Hypothalamus (tissue), 51 donors: ENCODE results near the gene MFNG.

Experiments
- DNase-seq, 51 donors: peaks; one replicate each; lab custom pipeline; 2025; lab: John Stamatoyannopoulos, UW

MFNG gene

DNA sequence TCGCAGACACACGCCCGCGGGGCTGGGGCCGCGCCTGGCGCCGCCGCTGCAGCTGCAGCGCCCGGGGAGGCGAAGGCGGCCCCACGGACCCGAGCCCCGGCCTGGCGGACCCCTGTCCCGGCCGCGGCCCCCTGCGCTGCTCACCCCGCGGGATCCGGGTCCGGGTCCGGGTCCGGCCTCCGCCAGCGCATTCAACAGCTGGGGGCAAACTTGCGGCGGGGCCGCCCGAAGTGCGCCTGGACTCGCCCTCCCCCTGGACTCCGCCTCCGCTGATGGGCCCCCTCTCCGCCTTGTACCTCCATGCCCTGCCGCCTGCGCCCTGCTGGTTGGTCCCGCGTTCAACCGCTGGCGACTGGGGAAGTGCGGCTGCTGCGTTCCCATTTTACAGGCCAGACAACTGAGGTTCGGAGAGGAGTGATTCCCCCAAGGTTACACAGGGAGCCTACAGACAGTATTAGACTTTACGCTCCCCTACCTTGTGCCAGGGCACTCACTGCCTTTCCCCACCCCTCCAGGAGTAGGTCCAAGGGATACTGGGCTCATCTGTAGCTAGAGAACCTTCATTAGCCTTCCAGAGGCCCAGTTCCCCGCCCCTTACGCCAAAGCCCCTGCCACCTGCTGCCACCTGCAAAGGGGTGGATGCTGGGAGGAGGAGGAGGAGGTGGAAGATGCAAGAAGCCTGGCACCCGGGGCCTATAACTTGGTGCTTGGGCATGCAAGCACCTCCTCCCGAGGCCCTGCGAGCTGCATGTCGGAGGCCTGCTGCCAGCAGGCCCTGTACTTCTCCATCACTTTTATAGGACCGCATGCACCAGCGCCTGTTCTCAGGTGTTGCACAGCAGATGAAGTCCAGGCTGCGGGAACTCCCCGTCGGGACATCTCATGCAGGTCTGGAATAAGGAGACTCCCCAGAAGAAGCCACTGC lies 58.2 kb downstream of the MFNG start:
- DNase-seq: no peak

DNA sequence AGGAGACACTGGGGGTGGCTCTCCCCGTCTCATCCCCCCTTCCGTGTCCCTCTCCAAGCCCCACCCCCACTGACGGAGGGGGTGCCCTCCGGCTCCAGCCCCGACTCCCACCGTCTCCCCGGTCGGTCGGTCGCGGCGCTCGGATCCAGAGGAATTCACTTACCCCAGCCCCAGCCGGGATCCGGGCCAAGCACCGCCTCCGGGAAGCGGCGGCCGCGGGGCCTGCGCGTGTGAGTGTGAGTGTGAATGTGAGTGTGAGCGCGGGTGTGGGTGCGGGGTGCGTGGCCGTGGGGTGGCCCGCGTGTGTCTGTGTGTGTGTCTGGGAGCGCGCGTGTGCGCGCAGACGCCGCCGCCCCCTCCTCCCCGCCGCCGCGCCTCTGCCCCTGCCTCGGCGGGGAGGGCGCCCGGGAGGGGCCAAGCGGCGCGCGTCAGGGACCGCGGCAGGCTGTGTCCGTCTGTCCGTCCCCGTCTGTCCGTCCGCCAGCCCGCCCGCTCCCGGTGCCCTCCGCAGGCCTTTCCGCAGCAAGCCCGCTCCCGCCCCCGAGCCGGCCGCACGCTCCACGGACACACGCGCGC lies 59.0 kb downstream of the MFNG start, which contains the start of gene ELFN2:
TSS of gene ELFN2 (minus strand) at position 345 of the 576 bp plus-strand sequence. CDS start 51,945 bp downstream, outside the sequence.
- DNase-seq: peak in 5 of 51 donors; percentile 22 to 58 (median 53)

DNA sequence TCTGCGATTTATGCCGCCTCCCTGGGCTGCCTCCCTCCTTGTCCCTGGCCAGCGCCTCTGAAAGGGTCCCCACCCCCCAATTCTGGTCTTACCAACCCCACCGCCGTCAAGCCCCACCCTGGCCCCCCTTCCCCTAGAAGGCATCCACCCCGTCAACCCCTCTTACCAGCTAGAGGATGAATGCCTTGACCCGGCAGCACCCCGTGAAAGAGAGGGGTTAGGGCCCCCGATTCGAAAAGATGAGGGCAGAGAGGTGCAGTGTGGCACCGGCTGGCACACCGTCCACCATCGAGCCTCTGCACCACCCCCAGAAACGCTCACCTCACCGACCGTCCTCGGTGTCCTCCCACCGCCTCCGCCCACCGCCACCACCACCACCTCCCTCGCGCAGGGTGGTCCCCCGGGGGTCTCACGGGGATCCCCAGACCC lies 59.5 kb downstream of the MFNG start:
- DNase-seq: no peak

DNA sequence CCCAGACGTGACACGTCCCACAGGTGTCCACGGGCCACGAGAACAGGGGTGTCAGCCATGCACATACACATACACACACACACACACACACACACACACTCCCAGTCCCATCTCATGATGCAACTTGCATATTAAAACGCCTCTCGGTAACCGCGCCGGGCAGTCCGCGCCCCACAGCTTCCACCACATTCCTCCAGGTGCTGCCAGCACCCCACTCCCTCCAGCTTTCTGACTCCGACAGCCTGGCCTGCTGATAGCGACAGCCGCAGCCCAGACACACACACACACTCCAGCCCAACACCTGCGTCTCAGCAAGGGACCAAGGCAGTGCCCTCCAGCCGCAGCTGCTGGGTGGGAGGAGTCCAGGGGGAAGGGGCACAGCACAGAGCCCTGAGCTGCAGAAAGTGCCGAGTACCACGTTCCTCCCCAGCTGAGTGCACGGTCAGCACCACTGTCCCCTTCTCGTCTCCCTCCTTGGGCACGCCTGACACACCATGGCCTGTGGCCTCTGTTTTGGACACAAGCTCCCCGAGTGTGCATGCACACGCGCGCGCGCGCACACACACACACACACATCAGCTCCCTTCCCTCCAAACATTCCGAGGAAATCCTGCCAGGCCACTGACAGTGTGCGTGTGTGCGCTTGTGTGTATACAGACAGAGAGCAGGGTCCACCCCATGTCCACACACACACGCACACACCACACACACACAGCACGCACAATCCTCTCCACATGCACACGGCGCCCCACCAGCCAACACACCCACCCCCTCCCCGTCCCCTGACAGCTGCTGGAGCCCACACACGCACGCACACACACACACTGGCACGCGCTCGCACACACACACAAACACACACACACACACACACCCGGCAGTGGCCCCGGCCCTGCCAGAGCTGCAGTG lies 60.1 kb downstream of the MFNG start:
- peak in 2 of 51 donors; percentile 49 to 50 for DNase-seq

DNA sequence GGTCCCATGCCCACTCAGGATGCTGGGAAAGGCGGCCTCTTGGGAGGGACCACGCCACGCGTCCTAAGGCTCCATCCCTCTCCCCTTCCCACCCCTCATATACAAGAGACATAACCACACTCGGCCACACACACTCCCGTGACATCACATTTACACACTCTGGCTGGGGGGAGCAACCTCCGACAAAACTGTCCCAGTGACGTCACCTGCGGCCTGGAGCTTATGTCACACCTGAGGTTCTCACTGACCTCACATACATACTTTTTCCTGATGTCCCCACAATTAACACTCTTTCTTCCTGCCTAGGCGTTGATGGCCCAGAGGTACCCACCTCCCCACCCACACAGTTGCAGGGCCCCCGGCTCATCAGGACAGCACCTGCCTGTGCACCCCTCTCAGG lies 60.8 kb downstream of the MFNG start:
- DNase-seq: no peak

DNA sequence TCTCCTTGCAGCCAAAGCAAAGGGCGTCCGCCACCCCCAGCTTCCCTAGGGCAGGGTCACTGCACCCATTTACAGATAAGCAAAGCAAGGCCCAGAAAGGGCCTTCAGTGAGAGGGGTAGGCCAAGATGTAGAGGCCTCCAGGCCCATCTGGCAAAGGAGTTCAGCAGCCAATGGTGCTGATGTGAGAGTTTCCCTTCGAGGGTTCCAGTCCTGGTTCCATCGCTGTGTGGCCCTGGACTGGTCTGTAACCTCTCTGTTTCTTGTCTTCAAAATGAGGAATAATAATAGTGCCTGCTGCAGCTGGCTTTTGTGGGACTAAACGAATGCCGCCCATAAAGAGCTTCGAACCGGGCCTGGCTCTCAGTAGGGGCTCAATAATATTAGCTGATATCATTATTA lies 62.9 kb downstream of the MFNG start:
- DNase-seq: no peak

DNA sequence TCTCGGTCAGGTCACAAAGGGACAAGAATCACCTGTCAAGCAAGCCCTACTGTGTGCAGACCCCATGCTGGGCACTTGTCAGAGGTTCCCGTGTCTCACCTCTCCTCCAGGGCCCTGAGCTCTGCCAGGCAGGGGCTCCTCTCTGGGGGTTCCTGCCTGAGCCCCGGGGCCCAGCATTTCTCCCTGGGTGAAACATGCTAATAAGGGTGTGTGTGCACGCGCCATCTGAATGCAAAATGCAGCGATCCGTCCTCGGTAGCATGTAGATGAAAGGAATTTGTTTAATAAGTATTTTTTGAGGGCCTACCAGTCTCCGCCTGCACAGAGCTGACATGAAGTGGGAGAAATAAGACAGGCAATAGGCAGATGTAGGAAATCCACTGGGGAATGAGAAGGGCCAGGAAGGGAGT lies 64.7 kb downstream of the MFNG start:
- no peak for DNase-seq

DNA sequence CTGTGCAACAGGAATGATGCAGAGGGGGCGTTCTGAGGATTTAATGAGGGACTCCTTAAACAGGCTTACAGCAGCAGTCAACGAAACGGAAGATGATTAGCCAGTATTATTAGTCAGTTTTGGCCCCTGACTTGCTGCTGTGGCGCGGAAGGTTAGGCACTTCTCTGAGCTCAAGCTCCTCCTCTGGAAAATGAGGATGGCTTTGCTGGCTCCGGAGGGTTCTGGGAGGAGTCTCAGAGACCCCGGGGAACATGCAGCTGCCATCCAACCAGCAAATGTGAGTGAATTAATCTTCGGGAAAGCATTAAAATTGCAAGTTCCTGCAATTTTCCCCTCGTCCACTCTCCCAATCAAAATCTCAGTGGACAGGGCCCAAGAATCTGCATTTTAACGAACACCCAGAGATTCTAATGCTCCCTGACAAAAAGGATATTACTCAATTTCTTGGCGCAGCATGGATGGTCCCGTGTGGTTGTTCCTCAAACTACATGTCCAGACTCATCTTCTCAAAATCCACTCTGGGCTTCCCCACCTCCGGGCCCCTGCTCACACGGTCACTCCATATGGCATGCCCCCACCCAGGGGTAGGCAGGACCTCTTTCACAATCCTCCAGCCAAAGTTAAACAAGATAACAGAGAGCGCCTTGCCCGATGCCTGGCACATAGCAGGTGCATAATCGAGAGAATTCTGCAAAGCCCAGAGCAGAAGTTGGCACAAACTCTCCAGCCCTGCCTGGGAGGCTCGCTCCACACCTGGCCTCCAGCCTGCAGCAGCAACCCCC lies 65.3 kb downstream of the MFNG start:
- no peak for DNase-seq

DNA sequence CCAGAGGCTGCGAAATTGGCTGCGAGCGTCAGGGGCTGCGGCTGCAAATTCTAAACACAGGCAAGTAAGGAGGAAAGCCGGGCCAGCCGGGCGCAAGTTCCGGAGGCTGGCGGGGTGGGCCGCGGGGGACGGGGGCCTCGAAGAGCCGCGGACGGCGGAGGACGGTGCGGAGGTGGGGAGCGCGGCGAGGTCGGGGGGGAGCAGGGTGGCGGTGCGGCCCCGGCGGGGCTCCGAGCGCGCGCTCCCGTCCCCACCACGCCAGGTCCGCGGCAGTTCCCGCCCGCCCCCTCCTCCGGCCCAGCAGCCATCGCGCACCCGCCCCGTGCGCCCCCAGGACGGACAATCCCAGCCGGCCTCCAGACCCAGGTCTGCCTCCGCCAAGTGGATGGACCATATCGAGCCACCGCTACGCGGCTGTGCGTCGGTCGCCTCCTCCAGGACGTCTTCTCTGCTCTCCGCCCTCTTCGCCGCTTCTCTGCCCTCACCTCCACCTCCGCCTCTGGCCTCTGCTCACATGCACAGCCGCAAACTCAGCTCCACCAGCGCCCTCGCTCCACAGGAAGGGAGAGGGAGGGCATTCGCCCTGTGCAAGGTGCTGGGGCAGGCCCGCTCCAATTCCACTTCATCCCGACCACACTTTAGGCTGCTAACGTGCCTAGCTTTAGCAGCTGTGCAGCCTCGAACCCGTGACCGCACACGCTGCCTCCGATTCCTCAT lies 66.1 kb downstream of the MFNG start:
- DNase-seq: no peak

DNA sequence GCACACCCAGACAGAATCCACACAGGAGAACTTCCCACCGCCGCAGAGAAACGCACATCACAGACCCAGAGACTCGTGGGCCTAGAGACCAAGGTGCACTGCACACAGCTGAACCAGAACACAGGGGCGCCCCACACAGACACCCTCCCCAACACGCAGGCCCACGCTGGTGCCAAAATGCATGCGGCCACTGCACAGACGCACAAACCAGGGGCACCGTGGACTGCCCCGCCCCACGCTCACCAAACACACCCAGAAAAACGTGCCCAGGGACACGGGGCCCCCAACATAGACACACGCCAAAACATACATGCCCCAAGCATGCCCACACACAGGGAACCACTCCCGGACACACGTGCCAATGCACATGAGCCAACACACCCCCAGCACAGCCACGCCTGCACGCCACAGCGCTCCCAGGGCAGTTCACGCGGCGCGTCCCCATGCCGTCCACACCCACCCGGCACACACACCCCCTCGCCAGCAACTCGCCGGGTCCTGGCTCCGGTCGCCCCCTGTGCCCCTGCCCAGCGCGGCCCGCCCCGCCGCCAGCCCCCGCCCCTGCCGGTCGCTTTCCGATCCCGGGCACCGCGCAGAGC lies 66.7 kb downstream of the MFNG start:
- DNase-seq: no peak
